HCEC 1CT (cell line): ENCODE data around the gene SCTR.

Source experiments
- DNase-seq: peaks from one replicate; pipeline ENCODE4 v3.0.0-alpha.2; 2017

SCTR gene

GRCh38 chr2:119440873-119441272 lies 83.4 kb downstream of the SCTR start:
- no peak for DNase-seq

- DNase-seq: no peak
Measured at GRCh38 chr2:119440501-119440870, 83.8 kb downstream of the SCTR start.

- no peak for DNase-seq
Measured at GRCh38 chr2:119439574-119440500, 84.4 kb downstream of the SCTR start.

GRCh38 chr2:119438726-119439284 lies 85.5 kb downstream of the SCTR start:
- no peak for DNase-seq

- DNase-seq: no peak
Measured at GRCh38 chr2:119438128-119438656, 86.1 kb downstream of the SCTR start.

- no peak for DNase-seq
Measured at GRCh38 chr2:119436993-119437772, 87.1 kb downstream of the SCTR start.

- no peak for DNase-seq
Measured at GRCh38 chr2:119435953-119436297, 88.4 kb downstream of the SCTR start.

GRCh38 chr2:119435081-119435952 lies 89.0 kb downstream of the SCTR start:
- no peak for DNase-seq

- no peak for DNase-seq
Measured at GRCh38 chr2:119434664-119435063, 89.6 kb downstream of the SCTR start.

GRCh38 chr2:119433636-119434327 lies 90.5 kb downstream of the SCTR start:
- no peak for DNase-seq

GRCh38 chr2:119432851-119433522 lies 91.3 kb downstream of the SCTR start:
- no peak for DNase-seq

- DNase-seq: no peak
Measured at GRCh38 chr2:119431976-119432850, 92.1 kb downstream of the SCTR start.

GRCh38 chr2:119431155-119431975 lies 92.9 kb downstream of the SCTR start, which contains the start of gene TMEM37:
Gene TMEM37, plus strand, starts transcription at chr2:119431854. Its CDS starts 50 bp downstream, at chr2:119431904.
- DNase-seq: peak; percentile 29

- no peak for DNase-seq
Measured at GRCh38 chr2:119430023-119430498, 94.2 kb downstream of the SCTR start.

- DNase-seq: no peak
Measured at GRCh38 chr2:119429225-119429981, 94.9 kb downstream of the SCTR start.

- no peak for DNase-seq
Measured at GRCh38 chr2:119428488-119429224, 95.6 kb downstream of the SCTR start.

GRCh38 chr2:119427756-119428155 lies 96.5 kb downstream of the SCTR start:
- DNase-seq: no peak
